ENCODE measurements around the gene TRAPPC4. TPM values are rescaled to one million over a fixed set of nuclear protein-coding genes. Genes with fewer than 3 reads are reported as not detected.
"Not testable (repeated sequence)": the region's sequence is repeated elsewhere in the genome, so short reads cannot be mapped to it uniquely, and the experiment has no call there.

TRAPPC4 gene
- total RNA-seq, 1 donor from 2014 or later, result 18.0 TPM

DNA sequence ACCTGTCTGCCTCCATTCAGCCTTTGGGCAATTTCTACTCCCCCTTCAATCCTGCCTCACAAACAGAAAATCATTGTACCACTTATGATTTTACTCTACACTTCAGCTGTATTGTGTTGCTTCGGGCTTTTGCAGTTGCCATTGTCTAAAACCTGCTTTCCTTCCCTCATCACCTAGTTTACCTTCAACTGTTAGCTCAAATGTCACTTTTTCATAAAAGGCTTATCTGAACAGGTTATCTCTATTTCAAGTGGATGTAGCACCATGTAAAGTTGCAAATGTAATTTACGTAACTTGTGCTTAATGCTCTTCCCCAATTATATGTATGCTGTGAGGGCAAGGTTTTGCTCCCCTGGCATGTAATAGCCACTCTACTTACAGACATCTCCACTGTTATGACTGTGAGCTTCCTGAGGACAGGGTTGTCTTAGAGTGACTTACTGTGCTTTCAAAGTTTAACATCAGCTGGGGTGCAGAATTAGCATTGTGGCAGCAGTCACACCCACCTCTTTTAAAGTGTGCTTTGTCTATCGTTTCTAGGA, 5.9 kb upstream of the TRAPPC4 start:
- DNase-seq (ENCODE audit: low spot score) (no peak), ATAC-seq (no peak)

GRCh38 chr11:119014209-119014924, 4.2 kb upstream of the TRAPPC4 start:
- no peak for ATAC-seq

DNA sequence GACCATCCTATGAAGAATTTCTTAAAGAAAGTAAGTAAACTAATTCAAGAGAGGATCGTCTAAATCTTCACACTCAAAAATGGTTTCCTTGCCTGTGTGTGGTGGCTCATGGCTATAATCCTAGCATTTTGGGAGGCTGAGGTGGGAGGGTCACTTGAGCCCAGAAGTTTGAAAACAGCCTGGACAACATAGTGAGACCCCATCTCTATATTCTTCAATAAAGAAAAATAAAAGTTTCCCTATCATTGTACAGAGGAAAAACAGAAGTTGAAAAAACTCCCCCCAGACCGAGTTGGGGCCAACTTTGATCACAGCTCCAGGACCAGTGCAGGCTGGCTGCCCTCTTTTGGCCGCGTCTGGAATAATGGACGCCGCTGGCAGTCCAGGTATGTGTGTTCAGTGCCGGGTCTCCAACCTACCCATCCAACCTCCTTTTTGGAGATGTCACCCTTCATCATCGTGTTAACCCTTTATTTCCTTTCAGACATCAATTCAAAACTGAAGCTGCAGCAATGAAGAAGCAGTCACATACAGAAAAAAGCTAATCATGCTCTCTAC, 3.4 kb upstream of the TRAPPC4 start:
- ATAC-seq, result no peak
- no peak for DNase-seq (ENCODE audit: low spot score)

More at GRCh38 chr11:119014209-119014924, 4.2 kb upstream of the TRAPPC4 start:
- DNase-seq (ENCODE audit: low spot score), result no peak

DNA sequence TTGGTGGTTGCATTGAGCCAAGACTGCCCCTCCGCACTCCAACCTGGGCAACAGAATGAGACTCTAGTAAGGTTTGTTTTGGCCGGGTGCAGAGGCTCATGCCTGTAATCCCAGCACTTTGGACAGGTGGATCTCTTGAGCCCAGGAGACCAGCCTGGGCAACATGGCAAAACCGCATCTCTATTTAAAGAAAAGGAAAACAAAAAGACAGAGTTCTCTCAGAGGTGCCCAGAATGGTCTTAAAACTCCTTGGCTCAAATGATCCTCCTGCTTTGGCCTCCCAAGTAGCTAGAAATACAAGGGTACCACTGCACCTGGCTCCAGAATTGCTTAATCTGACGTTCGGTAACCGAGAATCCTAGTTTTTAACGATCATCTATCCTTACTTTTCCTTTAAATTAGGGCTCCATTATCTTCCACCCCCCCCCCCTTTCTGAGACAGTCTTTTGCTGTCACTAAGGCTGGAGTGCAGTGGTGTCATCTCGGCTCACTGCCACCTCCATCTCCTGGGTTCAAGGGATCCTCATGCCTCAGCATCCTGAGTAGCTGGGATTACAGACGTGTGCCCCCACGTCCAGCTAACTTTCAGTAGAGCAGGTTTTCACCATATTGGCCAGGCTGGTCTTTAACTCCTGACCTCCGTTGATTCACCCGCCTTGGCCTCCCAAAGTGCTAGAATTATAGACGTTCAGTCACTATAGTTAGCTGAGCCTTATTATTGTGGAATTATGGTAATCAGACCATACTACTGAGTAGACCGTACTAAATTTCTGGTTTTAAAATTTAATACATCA, 2.2 kb upstream of the TRAPPC4 start:
- DNase-seq (ENCODE audit: low spot score) (no peak), ATAC-seq (no peak)

GRCh38 chr11:119017377-119017776, 1.2 kb upstream of the TRAPPC4 start:
- not testable (repeated sequence) for ATAC-seq; DNase-seq (ENCODE audit: low spot score)

DNA sequence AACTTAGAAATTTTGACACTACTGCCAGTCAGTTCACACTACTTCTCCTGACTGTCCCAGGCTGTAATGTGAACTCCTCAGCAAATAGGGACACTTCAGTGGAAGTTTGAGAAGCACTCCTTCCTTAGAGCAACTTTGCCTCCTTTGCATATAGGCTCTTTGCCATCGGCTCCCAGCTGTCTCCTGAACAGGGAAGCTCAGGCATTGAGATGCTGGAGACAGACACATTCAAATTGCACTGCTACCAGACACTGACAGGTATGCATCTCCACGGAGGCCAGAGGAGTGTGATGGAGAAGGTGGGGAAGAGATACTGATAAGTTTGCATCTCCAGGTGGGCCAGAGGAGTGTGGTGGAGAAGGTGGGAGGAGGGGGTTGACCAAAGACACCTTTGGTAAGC, 1.4 kb downstream of the TRAPPC4 start:
- no peak for ATAC-seq
- DNase-seq (ENCODE audit: low spot score), result no peak

DNA sequence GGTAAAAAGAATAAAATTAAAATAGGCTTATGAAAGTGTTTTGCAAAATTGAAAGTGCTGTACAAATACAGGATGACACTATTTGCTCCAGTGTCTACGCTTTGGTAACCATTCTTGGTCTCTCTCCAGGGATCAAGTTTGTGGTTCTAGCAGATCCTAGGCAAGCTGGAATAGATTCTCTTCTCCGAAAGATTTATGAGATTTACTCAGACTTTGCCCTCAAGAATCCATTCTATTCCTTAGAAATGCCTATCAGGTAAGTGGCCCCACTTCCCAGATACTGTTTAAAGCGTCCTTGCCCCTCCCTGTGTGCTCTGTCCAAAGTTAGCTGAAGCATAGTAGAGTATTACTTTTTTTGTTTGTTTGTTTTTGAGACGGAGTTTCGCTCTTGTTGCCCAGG, 3.1 kb downstream of the TRAPPC4 start:
- ATAC-seq (no peak), DNase-seq (ENCODE audit: low spot score) (no peak)

GRCh38 chr11:119023741-119024140, 5.2 kb downstream of the TRAPPC4 start:
- no peak for ATAC-seq

GRCh38 chr11:119024430-119025098, 6.0 kb downstream of the TRAPPC4 start:
- DNase-seq (ENCODE audit: low spot score) (no peak), ATAC-seq (no peak)

More at GRCh38 chr11:119023741-119024140, 5.2 kb downstream of the TRAPPC4 start:
- no peak for DNase-seq (ENCODE audit: low spot score)

- DNase-seq (ENCODE audit: low spot score) (no peak), ATAC-seq (no peak)
Measured at GRCh38 chr11:119025099-119025473, 6.5 kb downstream of the TRAPPC4 start.

DNA sequence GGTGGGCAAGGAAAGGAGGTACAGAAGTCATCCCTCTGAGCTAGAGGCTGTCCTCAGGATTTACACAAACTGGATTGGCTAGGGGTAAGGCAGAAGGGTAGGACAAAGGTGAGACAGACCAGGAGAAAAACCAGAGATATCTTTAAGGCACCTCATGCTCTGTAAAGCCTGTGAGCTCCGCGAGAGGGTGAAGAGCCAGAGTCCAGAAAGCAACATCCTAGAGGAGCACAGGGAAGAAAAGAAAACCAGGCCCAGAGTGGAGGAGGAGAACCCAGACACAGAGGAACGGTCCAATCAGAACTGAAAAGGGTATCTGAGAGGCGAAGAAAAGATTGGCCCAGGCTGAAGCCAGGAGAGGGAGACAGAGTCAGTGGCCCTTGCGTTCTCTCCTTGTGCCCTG, 7.0 kb downstream of the TRAPPC4 start:
- DNase-seq (ENCODE audit: low spot score), result no peak
- no peak for ATAC-seq

- DNase-seq (ENCODE audit: low spot score) (peak; percentile 88), ATAC-seq (peak; percentile 19)
Measured at GRCh38 chr11:119025978-119026766, 7.6 kb downstream of the TRAPPC4 start.

DNA sequence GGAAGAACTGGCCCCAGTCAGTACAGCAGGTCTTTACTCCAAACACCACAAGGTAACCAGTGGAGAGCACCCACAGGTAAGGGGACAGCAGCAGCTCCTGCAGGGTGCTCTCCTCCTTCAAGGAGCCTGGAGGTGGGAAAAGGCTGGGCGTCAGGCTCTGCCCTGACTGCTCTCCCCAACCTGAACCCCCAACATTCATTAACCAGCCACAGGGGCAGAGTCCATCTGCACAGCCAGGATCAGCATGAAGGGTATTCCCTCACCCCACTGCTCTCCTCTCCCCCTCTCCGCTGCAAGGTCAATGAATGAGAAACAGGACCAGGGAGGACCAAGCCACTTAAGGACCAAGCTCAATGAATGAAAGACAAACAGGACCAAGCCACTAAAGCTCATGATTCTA, 8.4 kb downstream of the TRAPPC4 start:
- DNase-seq (ENCODE audit: low spot score), result peak; percentile 60

GRCh38 chr11:119027561-119028345, 9.2 kb downstream of the TRAPPC4 start:
- DNase-seq (ENCODE audit: low spot score), result peak; percentile 75
- peak; percentile 10 for ATAC-seq

More for the DNA sequence above, 8.4 kb downstream of the TRAPPC4 start:
- no peak for ATAC-seq

DNA sequence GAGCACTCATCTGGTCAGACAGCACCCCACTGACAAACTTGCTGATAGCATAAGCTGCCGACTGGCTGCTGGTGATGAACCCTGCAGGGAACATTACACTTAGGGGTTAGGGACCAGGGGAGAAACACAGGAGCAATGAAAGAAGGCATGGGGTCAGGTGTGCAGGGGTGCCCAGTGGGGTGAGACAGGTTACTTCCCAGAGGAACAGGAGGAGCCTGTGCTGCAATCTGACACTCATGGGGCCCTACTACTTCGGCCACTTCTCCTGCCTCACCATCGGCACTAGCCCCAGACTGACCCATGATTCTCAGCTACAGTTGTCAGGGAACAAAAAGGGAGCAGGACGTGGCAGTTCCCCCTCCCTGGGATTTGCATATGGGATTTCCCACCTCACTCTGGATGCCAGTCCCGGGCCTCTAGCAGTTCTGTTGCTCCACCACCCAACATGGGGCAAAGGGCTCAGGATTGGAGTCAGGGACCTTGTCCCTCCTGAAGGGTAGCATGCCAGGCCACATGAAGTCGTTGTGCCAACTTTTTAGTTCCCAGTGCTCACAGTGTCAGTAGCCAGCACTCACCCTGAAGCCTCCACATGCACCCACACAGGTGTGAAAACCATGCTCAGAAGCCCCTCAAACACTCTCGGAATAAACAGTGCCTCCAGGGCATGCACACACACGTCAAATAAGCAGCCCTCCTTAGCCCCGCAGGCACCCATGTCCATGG, 9.9 kb downstream of the TRAPPC4 start:
- DNase-seq (ENCODE audit: low spot score), result peak; percentile 91
- ATAC-seq, result peak; percentile 53

- DNase-seq (ENCODE audit: low spot score), result no peak
Measured at GRCh38 chr11:119029069-119029339, 10.4 kb downstream of the TRAPPC4 start.

DNA sequence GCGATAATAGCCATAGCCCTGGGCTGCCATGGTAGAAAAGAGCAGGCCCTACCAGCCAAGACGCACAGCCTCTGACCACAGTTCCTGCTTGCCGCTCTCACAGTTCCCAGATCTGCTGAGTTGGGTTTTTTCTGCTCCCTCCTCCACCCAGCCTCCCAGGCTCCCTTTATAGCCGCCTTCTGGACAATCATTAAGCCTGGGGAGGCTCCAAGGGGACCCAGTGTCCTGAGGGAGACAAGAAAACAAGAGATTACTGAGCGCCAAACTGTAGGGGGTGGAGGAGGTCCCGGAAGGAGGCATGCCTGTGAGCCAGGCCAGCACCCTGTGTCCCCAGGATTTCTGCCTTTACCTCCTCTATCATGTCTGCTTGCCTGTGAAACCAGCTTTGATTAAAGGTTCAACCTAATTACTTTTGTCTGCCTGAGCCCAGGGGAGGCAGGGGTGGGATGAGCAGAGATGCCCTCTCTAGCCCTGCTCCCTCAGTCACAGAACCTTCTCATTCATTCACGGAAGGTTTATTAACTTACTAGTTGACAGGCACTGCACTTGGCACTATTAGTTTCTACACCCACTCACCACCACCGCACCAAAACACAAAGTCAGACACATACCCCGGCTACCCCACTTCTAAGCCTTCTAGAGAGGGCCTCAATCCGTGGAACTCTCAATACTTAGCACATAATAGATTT, 10.9 kb downstream of the TRAPPC4 start:
- ATAC-seq (peak; percentile 58), DNase-seq (ENCODE audit: low spot score) (peak; percentile 94)

More at GRCh38 chr11:119029069-119029339, 10.4 kb downstream of the TRAPPC4 start:
- ATAC-seq, result no peak

DNA sequence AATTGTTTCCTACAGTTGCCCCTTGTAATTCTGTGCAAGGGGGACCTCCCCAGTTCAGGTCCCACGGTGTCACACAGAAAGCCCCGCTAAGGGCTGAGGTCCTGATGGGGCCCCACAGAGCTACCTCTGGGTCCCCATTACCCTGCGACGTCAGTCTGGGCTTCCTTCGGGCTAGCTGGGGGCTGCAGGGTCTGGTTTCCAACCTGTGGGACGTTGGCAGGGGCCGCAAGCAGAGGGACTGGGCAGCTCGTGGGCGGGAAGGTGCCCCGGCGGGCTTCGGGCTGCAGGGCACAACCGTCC, 11.4 kb downstream of the TRAPPC4 start:
- ATAC-seq, result no peak
- DNase-seq (ENCODE audit: low spot score), result peak; percentile 58
